Measurements from ENCODE around the gene DHX40.
"Not testable (repeated sequence)": the region's sequence is repeated elsewhere in the genome, so short reads cannot be mapped to it uniquely, and the experiment has no call there.

DHX40 gene

DNA sequence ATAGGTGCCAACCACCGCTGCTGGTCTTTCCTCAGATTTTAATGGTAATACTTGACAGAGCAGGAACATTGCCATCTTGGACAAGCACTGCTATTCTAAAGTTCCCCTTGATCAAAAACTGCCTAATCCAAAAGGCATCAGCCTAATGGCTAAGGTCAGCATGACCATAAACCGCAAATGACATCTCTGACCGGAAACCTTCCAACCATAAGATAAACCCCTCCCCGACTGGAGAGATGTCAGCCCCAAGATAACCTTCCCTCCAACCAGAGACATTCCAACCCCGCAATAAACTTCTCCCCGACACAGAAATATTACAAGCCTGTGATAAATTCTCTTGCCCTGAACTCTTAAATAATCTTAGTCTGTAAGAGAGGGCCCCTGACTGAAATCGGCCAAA is 7.4 kb upstream of the DHX40 start:
- DNase-seq (ENCODE audit: low read depth): no peak
- H3K4me3 ChIP-seq (ENCODE audit: low read length): no peak overlapping the region
- TF ChIP-seq, protein P1, sequence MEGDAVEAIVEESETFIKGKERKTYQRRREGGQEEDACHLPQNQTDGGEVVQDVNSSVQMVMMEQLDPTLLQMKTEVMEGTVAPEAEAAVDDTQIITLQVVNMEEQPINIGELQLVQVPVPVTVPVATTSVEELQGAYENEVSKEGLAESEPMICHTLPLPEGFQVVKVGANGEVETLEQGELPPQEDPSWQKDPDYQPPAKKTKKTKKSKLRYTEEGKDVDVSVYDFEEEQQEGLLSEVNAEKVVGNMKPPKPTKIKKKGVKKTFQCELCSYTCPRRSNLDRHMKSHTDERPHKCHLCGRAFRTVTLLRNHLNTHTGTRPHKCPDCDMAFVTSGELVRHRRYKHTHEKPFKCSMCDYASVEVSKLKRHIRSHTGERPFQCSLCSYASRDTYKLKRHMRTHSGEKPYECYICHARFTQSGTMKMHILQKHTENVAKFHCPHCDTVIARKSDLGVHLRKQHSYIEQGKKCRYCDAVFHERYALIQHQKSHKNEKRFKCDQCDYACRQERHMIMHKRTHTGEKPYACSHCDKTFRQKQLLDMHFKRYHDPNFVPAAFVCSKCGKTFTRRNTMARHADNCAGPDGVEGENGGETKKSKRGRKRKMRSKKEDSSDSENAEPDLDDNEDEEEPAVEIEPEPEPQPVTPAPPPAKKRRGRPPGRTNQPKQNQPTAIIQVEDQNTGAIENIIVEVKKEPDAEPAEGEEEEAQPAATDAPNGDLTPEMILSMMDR (IDR thresholded peaks at IDR 0.05; ENCODE audit: insufficient read depth, low read depth, low read length, missing control alignments): no peak

DNA sequence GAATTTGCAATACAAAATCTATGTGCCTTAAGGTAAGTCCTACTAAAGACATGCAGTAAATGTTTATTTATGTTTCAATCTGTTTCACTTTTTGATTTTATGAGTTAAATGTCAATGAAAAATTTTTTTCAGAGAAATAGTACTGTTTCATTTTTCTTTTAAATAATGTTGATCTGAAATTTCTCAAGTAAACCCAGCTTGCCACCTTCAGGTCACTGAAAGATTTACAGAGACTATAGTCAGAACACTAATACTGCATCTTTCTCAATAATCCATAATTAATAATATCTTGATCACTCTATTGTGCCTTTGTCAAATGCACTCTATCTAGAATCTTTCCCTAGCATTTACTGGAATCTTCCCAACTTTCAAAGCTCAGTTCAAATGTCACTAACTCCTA is 6.5 kb upstream of the DHX40 start:
- DNase-seq (ENCODE audit: low read depth): peak; percentile 8
- no peak overlapping the region for H3K4me3 ChIP-seq (ENCODE audit: low read length)
- TF ChIP-seq, protein P1 (IDR thresholded peaks at IDR 0.05; ENCODE audit: insufficient read depth, low read depth, low read length, missing control alignments): peak; percentile 28

DNA sequence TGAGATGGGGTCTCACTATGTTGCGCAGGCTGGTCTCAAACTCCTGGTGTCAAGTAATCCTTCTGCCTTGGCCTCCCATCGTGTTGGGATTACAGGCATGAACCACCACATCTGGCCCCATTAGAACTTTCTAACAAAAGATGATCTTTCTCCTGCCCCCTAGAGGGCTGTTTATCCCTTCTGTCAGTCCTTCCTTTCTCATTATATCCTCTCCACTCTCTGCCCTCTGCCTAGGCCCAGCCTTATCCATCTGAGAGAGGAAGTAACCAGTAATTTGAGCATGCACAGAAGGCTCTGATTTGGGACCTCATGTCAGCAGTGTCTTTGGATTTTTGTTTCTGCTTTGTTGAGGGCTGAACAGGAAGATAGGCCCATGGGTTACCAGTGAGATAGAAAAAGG is 4.4 kb upstream of the DHX40 start:
- TF ChIP-seq, protein P1 (IDR thresholded peaks at IDR 0.05; ENCODE audit: insufficient read depth, low read depth, low read length, missing control alignments): peak; percentile 29
- no peak overlapping the region for H3K4me3 ChIP-seq (ENCODE audit: low read length)
- DNase-seq (ENCODE audit: low read depth): peak; percentile 31

DNA sequence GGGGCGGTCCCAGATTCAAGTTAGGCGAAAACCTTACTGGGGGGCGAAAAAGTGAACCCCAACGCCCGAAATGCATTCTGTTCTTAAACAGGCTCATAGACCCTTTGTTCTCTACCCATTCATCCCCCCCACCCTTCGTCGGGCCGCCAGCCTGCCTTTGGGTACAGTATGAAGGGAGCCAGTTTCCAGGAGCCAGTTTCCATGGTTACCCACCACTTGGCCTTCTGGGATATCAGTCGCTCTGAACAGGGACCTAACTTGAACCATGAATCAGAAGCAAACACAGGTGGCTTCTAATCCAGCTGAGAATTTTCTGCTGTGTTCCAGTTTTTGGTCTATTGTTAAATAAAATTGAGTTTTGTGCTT is 532 bp downstream of the DHX40 start:
- H3K4me3 ChIP-seq (ENCODE audit: low read length): peak overlapping the region; percentile 99
- TF ChIP-seq, protein P1 (IDR thresholded peaks at IDR 0.05; ENCODE audit: insufficient read depth, low read depth, low read length, missing control alignments): no peak
- peak; percentile 81 for DNase-seq (ENCODE audit: low read depth)

DNA sequence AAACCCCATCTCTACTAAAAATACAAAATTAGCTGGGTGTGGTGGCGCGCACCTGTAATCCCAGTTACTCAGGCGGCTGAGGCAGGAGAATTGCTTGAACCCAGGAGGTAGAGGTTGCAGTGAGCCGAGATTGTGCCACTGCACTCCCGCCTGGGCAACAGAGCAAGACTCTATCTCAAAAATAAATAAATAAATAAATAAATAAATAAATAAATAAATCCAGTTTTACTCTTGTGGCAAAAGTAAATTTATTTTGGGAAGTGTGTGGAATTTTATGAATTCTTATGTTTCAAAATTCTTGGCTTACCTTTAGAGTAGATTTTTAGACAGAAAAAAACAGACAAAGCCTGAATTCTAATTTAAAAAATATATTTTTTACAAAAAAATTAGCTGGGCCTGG is 3.7 kb downstream of the DHX40 start:
- not testable (repeated sequence) for DNase-seq (ENCODE audit: low read depth); H3K4me3 ChIP-seq (ENCODE audit: low read length)

DNA sequence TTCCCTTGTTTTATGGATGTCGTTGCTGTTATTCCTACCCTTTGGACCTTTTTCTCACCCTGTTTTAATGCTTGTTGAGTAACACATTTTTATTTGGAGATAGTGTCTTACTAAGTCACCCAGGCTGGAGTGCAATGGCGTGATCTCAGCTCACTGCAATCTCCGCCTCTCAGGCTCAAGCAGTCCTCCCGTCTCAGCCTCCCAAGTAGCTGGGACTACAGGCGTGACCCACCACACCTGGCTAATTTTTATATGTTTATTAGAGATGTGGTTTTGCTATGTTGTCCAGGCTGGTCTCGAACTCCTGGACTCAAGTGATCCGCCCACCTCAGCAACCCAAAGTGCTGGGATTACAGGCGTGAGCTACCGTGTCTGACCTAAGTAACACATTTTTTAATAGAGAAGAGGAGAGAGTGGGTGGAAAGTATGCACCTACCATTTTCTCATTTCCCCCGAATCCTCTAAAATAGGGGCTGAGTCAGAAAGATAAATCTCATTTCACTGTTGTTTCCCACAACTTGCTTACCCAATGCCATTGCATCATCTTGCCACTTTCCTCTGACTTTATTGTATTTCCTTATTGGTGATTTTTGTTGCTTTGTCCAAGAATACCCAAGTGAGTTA is 7.0 kb downstream of the DHX40 start:
- TF ChIP-seq, protein P1 (IDR thresholded peaks at IDR 0.05; ENCODE audit: insufficient read depth, low read depth, low read length, missing control alignments): no peak
- H3K4me3 ChIP-seq (ENCODE audit: low read length): no peak overlapping the region
- no peak for DNase-seq (ENCODE audit: low read depth)

DNA sequence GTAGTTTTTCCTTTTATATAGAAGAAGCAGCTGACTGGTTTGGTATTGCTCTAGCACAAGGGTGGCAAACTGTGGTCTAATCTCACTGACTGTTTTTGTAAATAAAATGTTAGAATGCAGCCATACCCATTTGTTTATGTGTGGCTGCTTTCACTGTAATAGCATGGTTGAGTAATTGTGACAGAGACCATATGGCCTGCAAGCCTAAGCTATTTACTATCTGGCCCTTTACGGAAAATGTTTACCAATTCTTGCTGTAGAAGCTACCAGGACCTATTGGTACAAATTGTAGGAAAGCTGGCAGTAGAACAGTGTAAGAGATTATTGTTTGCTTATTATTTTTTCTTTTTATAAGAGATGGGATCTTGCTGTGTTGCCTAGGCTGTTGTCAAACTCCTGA is 18.8 kb downstream of the DHX40 start:
- H3K4me3 ChIP-seq (ENCODE audit: low read length); DNase-seq (ENCODE audit: low read depth): not testable (repeated sequence)

DNA sequence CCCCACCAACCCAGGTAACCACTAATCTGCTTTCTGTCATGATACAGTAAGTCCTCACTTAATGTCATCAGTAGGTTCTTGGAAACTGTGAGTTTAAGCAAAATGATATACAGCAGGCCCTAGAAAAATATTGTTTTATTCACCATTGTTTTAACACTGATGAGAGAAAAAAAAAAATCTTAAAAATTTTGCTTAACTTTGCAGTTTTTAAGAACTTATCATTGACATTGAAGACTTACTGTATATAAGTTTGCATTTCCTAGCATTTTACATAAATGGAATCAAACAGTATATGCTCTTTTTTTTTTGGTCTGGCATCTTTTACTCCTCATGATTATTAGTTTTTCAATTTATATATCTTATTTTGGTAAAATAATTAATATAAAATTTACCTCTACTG is 34.8 kb downstream of the DHX40 start:
- TF ChIP-seq, protein P1 (IDR thresholded peaks at IDR 0.05; ENCODE audit: insufficient read depth, low read depth, low read length, missing control alignments): no peak
- H3K4me3 ChIP-seq (ENCODE audit: low read length): no peak overlapping the region
- DNase-seq (ENCODE audit: low read depth): no peak
